Measurements from ENCODE around the gene TMCO1. TPM values are rescaled to one million over a fixed set of nuclear protein-coding genes. Genes with fewer than 3 reads are reported as not detected.
"Not testable (repeated sequence)": the region's sequence is repeated elsewhere in the genome, so short reads cannot be mapped to it uniquely, and the experiment has no call there.

The TMCO1 gene
- total RNA-seq, 4 donors from 2014 or later, result 50.8 to 62.5 (median 53.2) TPM

GRCh38 chr1:165683848-165684485 is 84.7 kb downstream of the TMCO1 start:
- TF ChIP-seq CTCF (IDR thresholded peaks at IDR 0.05), result no peak

GRCh38 chr1:165680773-165681172 is 87.9 kb downstream of the TMCO1 start:
- ATAC-seq (ENCODE audit: low FRiP score); DNase-seq (ENCODE audit: low spot score): not testable (repeated sequence)

More at GRCh38 chr1:165683848-165684485, 84.7 kb downstream of the TMCO1 start:
- DNase-seq (ENCODE audit: low spot score), result no peak
- no peak for ATAC-seq (ENCODE audit: low FRiP score)

GRCh38 chr1:165680303-165680702 is 88.4 kb downstream of the TMCO1 start:
- ATAC-seq (ENCODE audit: low FRiP score), result no peak
- DNase-seq (ENCODE audit: low spot score), result no peak
- no peak for TF ChIP-seq CTCF (IDR thresholded peaks at IDR 0.05)

GRCh38 chr1:165679282-165680036 is 89.2 kb downstream of the TMCO1 start:
- no peak for TF ChIP-seq CTCF (IDR thresholded peaks at IDR 0.05)
- no peak for DNase-seq (ENCODE audit: low spot score)

GRCh38 chr1:165678509-165678908 is 90.2 kb downstream of the TMCO1 start:
- ATAC-seq (ENCODE audit: low FRiP score) (no peak), DNase-seq (ENCODE audit: low spot score) (no peak)
- no peak for TF ChIP-seq CTCF (IDR thresholded peaks at IDR 0.05)

More at GRCh38 chr1:165679282-165680036, 89.2 kb downstream of the TMCO1 start:
- ATAC-seq (ENCODE audit: low FRiP score), result no peak

Other genes starting within 250 kb of the TMCO1 start
- not detected for gene LRRC52, start 224.9 kb downstream of the TMCO1 start, total RNA-seq
- gene MGST3, start 137.6 kb downstream of the TMCO1 start, total RNA-seq, result 100 to 1,000 TPM; 250 to 616 (median 291) TPM
- gene ALDH9A1, start 70.3 kb downstream of the TMCO1 start, total RNA-seq, result 100 to 1,000 TPM in 3 of 4 donors, 10 to 100 TPM in 1; 66.5 to 176 (median 131) TPM
- gene UCK2, start 58.7 kb upstream of the TMCO1 start, total RNA-seq, result 10 to 100 TPM; 19.3 to 93.9 (median 22.3) TPM